ENCODE results near the gene ZNF799. TPM values are rescaled to one million over a fixed set of nuclear protein-coding genes. Genes with fewer than 3 reads are reported as not detected.

The ZNF799 gene
- total and polyA plus RNA-seq, 2 of the 4 experiments (the other 2 are of a cell fraction) = 0.79 to 3.4 TPM

- no peak within 1 kb of the TSS for H2AK5ac ChIP-seq (ENCODE audit: low read depth, low read length)
- H3K14ac ChIP-seq (replicated peaks; ENCODE audit: low read depth, low read length) = peak within 1 kb of the TSS; percentile 70
- peak within 1 kb of the TSS; percentile 48; the same call in 1 of the 2 replicates for H2BK120ac ChIP-seq (ENCODE audit: low read depth, low read length)
- DNase-seq = peak; percentile 93
- no peak within 1 kb of the TSS; the same call in 1 of the 2 replicates for H4K91ac ChIP-seq (ENCODE audit: insufficient read depth, low read depth, low read length)
- peak within 1 kb of the TSS; percentile 96 for H2AFZ ChIP-seq (replicated peaks; ENCODE audit: low read length, poor library complexity)
- peak within 1 kb of the TSS; percentile 24; the same call in 1 of the 2 replicates for H4K5ac ChIP-seq (ENCODE audit: low read depth, low read length)
- peak within 1 kb of the TSS; percentile 87 for H3K4me2 ChIP-seq (ENCODE audit: low read depth, low read length)
- H3K4ac ChIP-seq (ENCODE audit: low read depth, low read length) = peak within 1 kb of the TSS; percentile 40; the same call in 1 of the 2 replicates
- 0% methylated on average over 10 of the region's 51 CpGs; no CpG with 5 or more reads in 1 of the 2 experiments for WGBS, 2 experiments (ENCODE audit: extremely low coverage in 2 of 2, insufficient read length in 1 of 2)
- H3K4me3 ChIP-seq (ENCODE audit: insufficient read depth, low read depth, low read length) = peak within 1 kb of the TSS; percentile 70
- no TSS peak for BruUV-seq (replicated peaks)
- in situ Hi-C loops (cut with MboI; ENCODE audit: low sequenced_read_pairs) = no loop called here
- peak within 1 kb of the TSS; percentile 32 for H3K27ac ChIP-seq (ENCODE audit: insufficient read depth, low read length)
- H3K27me3 ChIP-seq (ENCODE audit: control insufficient read depth, insufficient read depth, low read length) = no peaks in the 10 kb centered on the region
- H3K79me1 ChIP-seq (ENCODE audit: low read depth in 1 of 2, low read length in 2 of 2) = peaks cover 0 to 7% of the 10 kb centered on the region in 2 experiments; a peak in 1 of 4 replicates
- no peaks in the 10 kb centered on the region for H3K4me1 ChIP-seq (ENCODE audit: control insufficient read depth, insufficient read depth, low read length)
- ChIA-PET POLR2A (ENCODE audit: unreplicated experiment) (interaction anchor here (0.7 kb wide), 1 partner anchor 330 kb away, joined by 20 read pairs; the partner anchor contains the start of gene ZNF433), CTCF (interaction anchor here (0.6 to 1.3 kb wide), 3 partner anchors 11 to 275 kb away, joined by 3 to 10 read pairs (median 3); no protein-coding TSS in a partner anchor)
- no peaks in the 10 kb centered on the region for H4K20me1 ChIP-seq (ENCODE audit: insufficient read depth, low read length)
- no peak within 1 kb of the TSS for H2BK15ac ChIP-seq (ENCODE audit: low read depth, low read length)
- ATAC-seq (ENCODE audit: low read depth) = peak; percentile 98
- H3K23ac ChIP-seq (ENCODE audit: low read depth, low read length) = peak within 1 kb of the TSS; percentile 65
- peak within 1 kb of the TSS; percentile 8 to 87 for H4K8ac ChIP-seq (ENCODE audit: low read depth in 2 of 2, low read length in 2 of 2)
- 0 out of 2 replicates have a peak, but pooled peaks cover 3% of the 10 kb centered on the region for H3K9me3 ChIP-seq (ENCODE audit: control insufficient read depth, insufficient read depth, low read length)
- H3K18ac ChIP-seq (ENCODE audit: low read depth, low read length) = no peak within 1 kb of the TSS
- peak within 1 kb of the TSS; percentile 29 for H2BK5ac ChIP-seq (ENCODE audit: low read depth, low read length, poor library complexity, severe bottlenecking)
- dilution Hi-C loops (cut with HindIII; ENCODE audit: low sequenced_read_pairs, unreplicated experiment) = no loop called here
- no peaks in the 10 kb centered on the region for H3K9me1 ChIP-seq (ENCODE audit: insufficient read depth, low read length)
- no peak within 1 kb of the TSS for H3K56ac ChIP-seq (ENCODE audit: extremely low read depth, insufficient read depth, low read length)
- peak within 1 kb of the TSS; percentile 54 for H3K9ac ChIP-seq (ENCODE audit: low read depth, low read length)
- no peaks in the 10 kb centered on the region for H3K36me3 ChIP-seq (ENCODE audit: control insufficient read depth, insufficient read depth, low read length)
- H2BK20ac ChIP-seq (ENCODE audit: low read depth, low read length) = no peak within 1 kb of the TSS
- intact Hi-C loops (cut with micrococcal nuclease) = loop anchor here (1.0 to 5.0 kb wide), 4 partner anchors 208 to 568 kb away; partner anchors contain the start of genes ZNF491 and ZNF625
- peak within 1 kb of the TSS; percentile 1 for H2AK9ac ChIP-seq (replicated peaks; ENCODE audit: low read depth, low read length, poor library complexity)
- TF ChIP-seq POLR2A (IDR thresholded peaks at IDR 0.05; ENCODE audit: low read depth, low read length) (peak; percentile 79), RAD21 (IDR thresholded peaks at IDR 0.05; ENCODE audit: low read length) (peak; percentile 50), MAZ (IDR thresholded peaks at IDR 0.05; ENCODE audit: borderline replicate concordance, low read depth, low read length) (peak; percentile 86; the same call in 1 of the 2 replicates), USF2 (IDR thresholded peaks at IDR 0.05; ENCODE audit: low read depth, low read length) (no peak), NFE2L2 (IDR thresholded peaks at IDR 0.05; ENCODE audit: low read depth, low read length) (no peak), CEBPB (IDR thresholded peaks at IDR 0.05; ENCODE audit: low read depth, low read length) (no peak), MAFK (IDR thresholded peaks at IDR 0.05; ENCODE audit: low read depth, low read length) (no peak), RCOR1 (IDR thresholded peaks at IDR 0.05; ENCODE audit: insufficient replicate concordance, low read length) (no peak), SMC3 (IDR thresholded peaks at IDR 0.05; ENCODE audit: low read depth, low read length) (peak; percentile 67), CTCF (conservative IDR thresholded peaks at IDR 0.05; ENCODE audit: low read depth, low read length) (peak; percentile 66), RFX5 (IDR thresholded peaks at IDR 0.05; ENCODE audit: low read depth, low read length) (no peak), CHD1 (IDR thresholded peaks at IDR 0.05; ENCODE audit: low read depth, low read length) (no peak)
Observed at GRCh38 chr19:12365236-12366162, 35.6 kb downstream of the ZNF799 start, which contains the start of gene ZNF442. TSS of gene ZNF442 (minus strand) at chr19:12365683. CDS start at chr19:12363631, 2,052 bp downstream.

Measured in IMR-90 (cell line).